Glutamatergic neuron (in vitro differentiated cells): ENCODE data around the gene ZNF532. TPM values are rescaled to one million over a fixed set of nuclear protein-coding genes. Genes with fewer than 3 reads are reported as not detected.

Source experiments
- DNase-seq: peaks from one replicate; pipeline ENCODE4 v3.0.0; 2022
- H3K27ac Mint-ChIP-seq: one replicate; pipeline ENCODE4 v1.8.0; 2020; ENCODE audit warnings: mild to moderate bottlenecking, mixed read lengths, inconsistent platforms; ENCODE audit not compliant: unreplicated experiment
- H3K27me3 Mint-ChIP-seq: one replicate; pipeline ENCODE4 v1.8.0; 2020; ENCODE audit warnings: mild to moderate bottlenecking, moderate library complexity, mixed read lengths, inconsistent platforms; ENCODE audit not compliant: unreplicated experiment
- H3K36me3 Mint-ChIP-seq: one replicate; pipeline ENCODE4 v1.8.0; 2020; ENCODE audit warnings: mild to moderate bottlenecking, mixed read lengths, inconsistent platforms; ENCODE audit not compliant: unreplicated experiment
- H3K4me1 Mint-ChIP-seq: one replicate; pipeline ENCODE4 v1.8.0; 2020; ENCODE audit warnings: mild to moderate bottlenecking, low read depth, mixed read lengths, inconsistent platforms; ENCODE audit not compliant: unreplicated experiment
- H3K4me3 Mint-ChIP-seq: one replicate; pipeline ENCODE4 v1.8.0; 2020; ENCODE audit warnings: mild to moderate bottlenecking, mixed read lengths, inconsistent platforms; ENCODE audit not compliant: unreplicated experiment
- H3K9me3 Mint-ChIP-seq: one replicate; pipeline ENCODE4 v1.8.0; 2020; ENCODE audit warnings: mild to moderate bottlenecking, moderate library complexity, mixed read lengths, inconsistent platforms; ENCODE audit not compliant: unreplicated experiment
- CTCF ChIP-seq: fragments of 200-600 bp; sonication (generic); IDR thresholded peaks from one replicate; pipeline ENCODE4 v1.5.0; 2021; ENCODE audit not compliant: partially characterized antibody, unreplicated experiment
- long read RNA-seq: library from polyadenylated mRNA; unstranded; transcript quantifications from one replicate; pipeline ENCODE4 v2.0.0, GENCODE V29; 2020; ENCODE audit not compliant: unreplicated experiment
- total RNA-seq: library from RNA; stranded (reverse); fragmentation: NEBNext Ultra II Directional; extraction: Animal tissue kit (Norgen Biotek cat#: 25700); gene quantifications from one replicate; pipeline ENCODE4 v1.2.1, GENCODE V29; 2021; ENCODE audit not compliant: unreplicated experiment

ZNF532 gene, protein sequence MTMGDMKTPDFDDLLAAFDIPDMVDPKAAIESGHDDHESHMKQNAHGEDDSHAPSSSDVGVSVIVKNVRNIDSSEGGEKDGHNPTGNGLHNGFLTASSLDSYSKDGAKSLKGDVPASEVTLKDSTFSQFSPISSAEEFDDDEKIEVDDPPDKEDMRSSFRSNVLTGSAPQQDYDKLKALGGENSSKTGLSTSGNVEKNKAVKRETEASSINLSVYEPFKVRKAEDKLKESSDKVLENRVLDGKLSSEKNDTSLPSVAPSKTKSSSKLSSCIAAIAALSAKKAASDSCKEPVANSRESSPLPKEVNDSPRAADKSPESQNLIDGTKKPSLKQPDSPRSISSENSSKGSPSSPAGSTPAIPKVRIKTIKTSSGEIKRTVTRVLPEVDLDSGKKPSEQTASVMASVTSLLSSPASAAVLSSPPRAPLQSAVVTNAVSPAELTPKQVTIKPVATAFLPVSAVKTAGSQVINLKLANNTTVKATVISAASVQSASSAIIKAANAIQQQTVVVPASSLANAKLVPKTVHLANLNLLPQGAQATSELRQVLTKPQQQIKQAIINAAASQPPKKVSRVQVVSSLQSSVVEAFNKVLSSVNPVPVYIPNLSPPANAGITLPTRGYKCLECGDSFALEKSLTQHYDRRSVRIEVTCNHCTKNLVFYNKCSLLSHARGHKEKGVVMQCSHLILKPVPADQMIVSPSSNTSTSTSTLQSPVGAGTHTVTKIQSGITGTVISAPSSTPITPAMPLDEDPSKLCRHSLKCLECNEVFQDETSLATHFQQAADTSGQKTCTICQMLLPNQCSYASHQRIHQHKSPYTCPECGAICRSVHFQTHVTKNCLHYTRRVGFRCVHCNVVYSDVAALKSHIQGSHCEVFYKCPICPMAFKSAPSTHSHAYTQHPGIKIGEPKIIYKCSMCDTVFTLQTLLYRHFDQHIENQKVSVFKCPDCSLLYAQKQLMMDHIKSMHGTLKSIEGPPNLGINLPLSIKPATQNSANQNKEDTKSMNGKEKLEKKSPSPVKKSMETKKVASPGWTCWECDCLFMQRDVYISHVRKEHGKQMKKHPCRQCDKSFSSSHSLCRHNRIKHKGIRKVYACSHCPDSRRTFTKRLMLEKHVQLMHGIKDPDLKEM (N-terminal part only)
- 217 TPM for total RNA-seq
- long read RNA-seq, partial matches to known transcripts: 7 of 17 reads
- long read RNA-seq, other reads (novel, unspliced or antisense): 10 of 17 reads

- H3K36me3 Mint-ChIP-seq: peaks cover 16% of the 10 kb centered on the region
- peaks cover 18% of the 10 kb centered on the region for H3K9me3 Mint-ChIP-seq
- H3K27me3 Mint-ChIP-seq: peaks cover 14% of the 10 kb centered on the region
- peak within 1 kb of the TSS; percentile 99 for H3K4me3 Mint-ChIP-seq
- peak; percentile 71 for DNase-seq
- H3K27ac Mint-ChIP-seq: peak within 1 kb of the TSS; percentile 99
- peaks cover 63% of the 10 kb centered on the region for H3K4me1 Mint-ChIP-seq
- no peak for TF ChIP-seq CTCF
These were observed at the start of gene ZNF532 for GRCh38 chr18:58864146-58865032. TSS of gene ZNF532 (plus strand) at chr18:58864877. CDS start in a region left out here.

DNA sequence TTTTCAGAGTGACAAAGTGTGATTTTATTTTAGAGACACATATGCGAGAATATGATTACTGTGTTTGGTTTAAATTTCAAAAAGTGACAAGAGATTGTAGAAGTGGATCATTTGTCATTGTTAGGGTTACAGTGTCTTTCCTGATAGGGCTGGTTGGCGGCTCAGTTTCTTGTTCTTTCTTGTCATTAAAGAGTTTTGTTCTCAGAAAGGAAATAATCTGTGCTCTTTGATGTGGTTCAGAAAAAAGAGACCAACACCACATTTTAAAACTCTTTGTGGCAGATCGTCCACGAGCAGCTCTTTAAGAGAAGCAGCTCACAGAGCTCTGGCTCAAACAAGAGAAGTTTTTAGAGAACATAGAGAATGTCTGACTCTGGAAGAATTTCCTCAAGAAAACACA lies 45.6 kb upstream of the ZNF532 start:
- no peak overlapping the region for H3K4me3 Mint-ChIP-seq
- TF ChIP-seq CTCF: no peak
- H3K27ac Mint-ChIP-seq: no peak overlapping the region

GRCh38 chr18:58820251-58820650 lies 44.4 kb upstream of the ZNF532 start:
- Mint-ChIP-seq H3K4me3 (no peak overlapping the region), H3K9me3 (peaks cover 1% of the 10 kb centered on the region), H3K4me1 (no peaks in the 10 kb centered on the region), H3K27ac (no peak overlapping the region), H3K36me3 (no peaks in the 10 kb centered on the region), H3K27me3 (no peaks in the 10 kb centered on the region)
- no peak for DNase-seq
- TF ChIP-seq CTCF: no peak

More for the DNA sequence above, 45.6 kb upstream of the ZNF532 start:
- Mint-ChIP-seq H3K9me3 (peaks cover 1% of the 10 kb centered on the region), H3K4me1 (no peaks in the 10 kb centered on the region), H3K36me3 (no peaks in the 10 kb centered on the region), H3K27me3 (no peaks in the 10 kb centered on the region)
- no peak for DNase-seq

DNA sequence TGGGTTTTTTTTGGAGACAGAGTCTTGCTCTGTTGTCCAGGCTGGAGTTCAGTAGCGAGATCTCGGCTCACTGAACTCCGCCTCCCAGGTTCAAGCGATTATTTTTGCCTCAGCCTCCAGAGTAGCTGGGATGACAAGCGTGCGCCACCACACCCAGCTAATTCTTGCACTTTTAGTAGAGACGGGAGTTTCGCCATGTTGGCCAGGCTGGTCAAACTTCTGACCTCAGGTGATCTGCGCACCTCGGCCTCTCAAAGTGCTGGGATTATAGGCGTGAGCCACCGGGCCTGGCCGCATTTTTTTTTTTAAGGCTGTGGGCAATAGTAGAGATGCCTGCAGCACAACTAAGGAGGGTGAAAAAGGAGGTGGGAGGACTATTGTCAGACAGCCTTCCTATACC lies 41.7 kb upstream of the ZNF532 start:
- H3K9me3 Mint-ChIP-seq: no peaks in the 10 kb centered on the region
- no peak for DNase-seq
- no peak for TF ChIP-seq CTCF
- H3K36me3 Mint-ChIP-seq: no peaks in the 10 kb centered on the region
- H3K27me3 Mint-ChIP-seq: no peaks in the 10 kb centered on the region
- H3K4me3 Mint-ChIP-seq: no peak overlapping the region
- H3K4me1 Mint-ChIP-seq: no peaks in the 10 kb centered on the region
- H3K27ac Mint-ChIP-seq: no peak overlapping the region
